ENCODE measurements around the gene PPP1R14D.

- TF ChIP-seq, protein P1, sequence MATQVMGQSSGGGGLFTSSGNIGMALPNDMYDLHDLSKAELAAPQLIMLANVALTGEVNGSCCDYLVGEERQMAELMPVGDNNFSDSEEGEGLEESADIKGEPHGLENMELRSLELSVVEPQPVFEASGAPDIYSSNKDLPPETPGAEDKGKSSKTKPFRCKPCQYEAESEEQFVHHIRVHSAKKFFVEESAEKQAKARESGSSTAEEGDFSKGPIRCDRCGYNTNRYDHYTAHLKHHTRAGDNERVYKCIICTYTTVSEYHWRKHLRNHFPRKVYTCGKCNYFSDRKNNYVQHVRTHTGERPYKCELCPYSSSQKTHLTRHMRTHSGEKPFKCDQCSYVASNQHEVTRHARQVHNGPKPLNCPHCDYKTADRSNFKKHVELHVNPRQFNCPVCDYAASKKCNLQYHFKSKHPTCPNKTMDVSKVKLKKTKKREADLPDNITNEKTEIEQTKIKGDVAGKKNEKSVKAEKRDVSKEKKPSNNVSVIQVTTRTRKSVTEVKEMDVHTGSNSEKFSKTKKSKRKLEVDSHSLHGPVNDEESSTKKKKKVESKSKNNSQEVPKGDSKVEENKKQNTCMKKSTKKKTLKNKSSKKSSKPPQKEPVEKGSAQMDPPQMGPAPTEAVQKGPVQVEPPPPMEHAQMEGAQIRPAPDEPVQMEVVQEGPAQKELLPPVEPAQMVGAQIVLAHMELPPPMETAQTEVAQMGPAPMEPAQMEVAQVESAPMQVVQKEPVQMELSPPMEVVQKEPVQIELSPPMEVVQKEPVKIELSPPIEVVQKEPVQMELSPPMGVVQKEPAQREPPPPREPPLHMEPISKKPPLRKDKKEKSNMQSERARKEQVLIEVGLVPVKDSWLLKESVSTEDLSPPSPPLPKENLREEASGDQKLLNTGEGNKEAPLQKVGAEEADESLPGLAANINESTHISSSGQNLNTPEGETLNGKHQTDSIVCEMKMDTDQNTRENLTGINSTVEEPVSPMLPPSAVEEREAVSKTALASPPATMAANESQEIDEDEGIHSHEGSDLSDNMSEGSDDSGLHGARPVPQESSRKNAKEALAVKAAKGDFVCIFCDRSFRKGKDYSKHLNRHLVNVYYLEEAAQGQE (IDR thresholded peaks at IDR 0.05; ENCODE audit: borderline replicate concordance): no peak
- TF ChIP-seq, protein P2, sequence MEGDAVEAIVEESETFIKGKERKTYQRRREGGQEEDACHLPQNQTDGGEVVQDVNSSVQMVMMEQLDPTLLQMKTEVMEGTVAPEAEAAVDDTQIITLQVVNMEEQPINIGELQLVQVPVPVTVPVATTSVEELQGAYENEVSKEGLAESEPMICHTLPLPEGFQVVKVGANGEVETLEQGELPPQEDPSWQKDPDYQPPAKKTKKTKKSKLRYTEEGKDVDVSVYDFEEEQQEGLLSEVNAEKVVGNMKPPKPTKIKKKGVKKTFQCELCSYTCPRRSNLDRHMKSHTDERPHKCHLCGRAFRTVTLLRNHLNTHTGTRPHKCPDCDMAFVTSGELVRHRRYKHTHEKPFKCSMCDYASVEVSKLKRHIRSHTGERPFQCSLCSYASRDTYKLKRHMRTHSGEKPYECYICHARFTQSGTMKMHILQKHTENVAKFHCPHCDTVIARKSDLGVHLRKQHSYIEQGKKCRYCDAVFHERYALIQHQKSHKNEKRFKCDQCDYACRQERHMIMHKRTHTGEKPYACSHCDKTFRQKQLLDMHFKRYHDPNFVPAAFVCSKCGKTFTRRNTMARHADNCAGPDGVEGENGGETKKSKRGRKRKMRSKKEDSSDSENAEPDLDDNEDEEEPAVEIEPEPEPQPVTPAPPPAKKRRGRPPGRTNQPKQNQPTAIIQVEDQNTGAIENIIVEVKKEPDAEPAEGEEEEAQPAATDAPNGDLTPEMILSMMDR (IDR thresholded peaks at IDR 0.05; ENCODE audit: poor library complexity, severe bottlenecking): no peak
- TF ChIP-seq SMC3 (conservative IDR thresholded peaks at IDR 0.05; ENCODE audit: poor library complexity): no peak
Observed at GRCh38 chr15:40845036-40845435, 16.5 kb upstream of the PPP1R14D start.

All from neural cell (in vitro differentiated cells).